Body of pancreas (tissue), 4 donors: ENCODE measurements around the gene ARVCF.

ENCODE experiments used
- CTCF ChIP-seq, 7 experiments: fragments of 450-650 bp in 4 of 7; fragments of 200-600 bp in 3 of 7; sonication (generic) in 3 of 7; IDR thresholded peaks; one replicate each; pipeline ENCODE4 v1.5.1; 2016 to 2019; ENCODE audit warnings: antibody characterized with exemption in 7 of 7
- POLR2A ChIP-seq, 3 donors: fragments of 450-650 bp; IDR thresholded peaks; one replicate each; pipeline ENCODE4 v1.6.1; 2016; ENCODE audit warnings: antibody characterized with exemption in 3 of 3, mild to moderate bottlenecking in 2 of 3

- TF ChIP-seq CTCF (IDR thresholded peaks at IDR 0.05) = no peak
- TF ChIP-seq POLR2A (IDR thresholded peaks at IDR 0.05) = no peak
Measured at GRCh38 chr22:20004464-20004863, 12.2 kb downstream of the ARVCF start.
